IMR-90 (cell line): ENCODE results near the gene RPL10A.

Experiments
- CTCF ChIP-seq: conservative IDR thresholded peaks from 2 replicates; pipeline ENCODE4 v1.5.1; 2012; ENCODE audit warnings: mild to moderate bottlenecking, low read depth, low read length, improper control_type of control experiment
- FOS ChIP-seq: fragments of 150-350 bp; IDR thresholded peaks from 2 replicates; pipeline ENCODE4 v1.6.1; 2016; ENCODE audit warnings: low read depth, low read length
- MAFK ChIP-seq: IDR thresholded peaks from 2 replicates; pipeline ENCODE4 v1.6.1; 2012; ENCODE audit warnings: low read depth, low read length, improper control_type of control experiment
- MAZ ChIP-seq: IDR thresholded peaks from 2 replicates; pipeline ENCODE4 v1.6.1; 2012; ENCODE audit warnings: low read depth, mild to moderate bottlenecking, low read length, improper control_type of control experiment, moderate library complexity, borderline replicate concordance
- MXI1 ChIP-seq: IDR thresholded peaks from 2 replicates; pipeline ENCODE4 v1.6.1; 2012; ENCODE audit warnings: low read depth, mild to moderate bottlenecking, low read length, moderate library complexity, borderline replicate concordance
- POLR2A ChIP-seq: IDR thresholded peaks from 2 replicates; pipeline ENCODE4 v1.6.1; 2012; ENCODE audit warnings: mild to moderate bottlenecking, low read depth, low read length
- RAD21 ChIP-seq: IDR thresholded peaks from 2 replicates; pipeline ENCODE4 v1.6.1; 2012; ENCODE audit warnings: low read length, improper control_type of control experiment
- RFX5 ChIP-seq: IDR thresholded peaks from 2 replicates; pipeline ENCODE4 v1.8.0; 2012; ENCODE audit warnings: low read depth, mild to moderate bottlenecking, low read length, moderate library complexity
- SMC3 ChIP-seq: fragments of 150-350 bp; IDR thresholded peaks from 2 replicates; pipeline ENCODE4 v1.6.1; 2016; ENCODE audit warnings: low read depth, mild to moderate bottlenecking, antibody characterized with exemption, low read length, moderate library complexity
- TF ChIP-seq, protein P1 (sequence below): fragments of 150-350 bp; IDR thresholded peaks from 2 replicates; pipeline ENCODE4 v1.6.1; 2016; ENCODE audit warnings: low read depth, mild to moderate bottlenecking, low read length, moderate library complexity, borderline replicate concordance
- TF ChIP-seq, protein P2 (sequence below): fragments of 150-350 bp; IDR thresholded peaks from 2 replicates; pipeline ENCODE4 v1.6.1; 2017; ENCODE audit warnings: mild to moderate bottlenecking, antibody characterized with exemption, low read length, low read depth

- TF ChIP-seq CTCF (no peak), POLR2A (no peak), MXI1 (no peak), SMC3 (no peak), MAFK (no peak), RFX5 (no peak), FOS (no peak), RAD21 (no peak), MAZ (no peak)
- TF ChIP-seq, protein P1, sequence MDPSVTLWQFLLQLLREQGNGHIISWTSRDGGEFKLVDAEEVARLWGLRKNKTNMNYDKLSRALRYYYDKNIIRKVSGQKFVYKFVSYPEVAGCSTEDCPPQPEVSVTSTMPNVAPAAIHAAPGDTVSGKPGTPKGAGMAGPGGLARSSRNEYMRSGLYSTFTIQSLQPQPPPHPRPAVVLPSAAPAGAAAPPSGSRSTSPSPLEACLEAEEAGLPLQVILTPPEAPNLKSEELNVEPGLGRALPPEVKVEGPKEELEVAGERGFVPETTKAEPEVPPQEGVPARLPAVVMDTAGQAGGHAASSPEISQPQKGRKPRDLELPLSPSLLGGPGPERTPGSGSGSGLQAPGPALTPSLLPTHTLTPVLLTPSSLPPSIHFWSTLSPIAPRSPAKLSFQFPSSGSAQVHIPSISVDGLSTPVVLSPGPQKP: no peak
- TF ChIP-seq, protein P2, sequence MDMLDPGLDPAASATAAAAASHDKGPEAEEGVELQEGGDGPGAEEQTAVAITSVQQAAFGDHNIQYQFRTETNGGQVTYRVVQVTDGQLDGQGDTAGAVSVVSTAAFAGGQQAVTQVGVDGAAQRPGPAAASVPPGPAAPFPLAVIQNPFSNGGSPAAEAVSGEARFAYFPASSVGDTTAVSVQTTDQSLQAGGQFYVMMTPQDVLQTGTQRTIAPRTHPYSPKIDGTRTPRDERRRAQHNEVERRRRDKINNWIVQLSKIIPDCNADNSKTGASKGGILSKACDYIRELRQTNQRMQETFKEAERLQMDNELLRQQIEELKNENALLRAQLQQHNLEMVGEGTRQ: no peak
Measured at GRCh38 chr6:35503534-35503933, 35.3 kb downstream of the RPL10A start.
